Naive thymus-derived CD4-positive, alpha-beta T cell (primary cell): ENCODE measurements around the gene HYAL1. TPM values are rescaled to one million over a fixed set of nuclear protein-coding genes. Genes with fewer than 3 reads are reported as not detected.
"Not testable (repeated sequence)": the region's sequence is repeated elsewhere in the genome, so short reads cannot be mapped to it uniquely, and the experiment has no call there.

Experiments
- ATAC-seq: fragments of 150-1000 bp; cut with Tn5 transposase; 2 replicates; pipeline ENCODE4 v1.10.0; 2021; ENCODE audit warnings: mild to moderate bottlenecking, moderate library complexity
- CTCF ChIA-PET: fragments of 350-600 bp; sonication (Branson Sonifier 250); formaldehyde crosslinking; loops from one replicate; lab custom pipeline; 2021; ENCODE audit warnings: antibody characterized with exemption; lab: Charles Lee
- POLR2A ChIA-PET: fragments of 350-600 bp; sonication (Branson Sonifier 250); formaldehyde crosslinking; loops from one replicate; lab custom pipeline; 2021; ENCODE audit warnings: antibody characterized with exemption, inconsistent platforms; lab: Charles Lee
- DNase-seq, 9 donors: peaks; one replicate each; pipeline versions ENCODE4 v3.0.0 to v3.0.0-alpha.2; 2020 to 2022; ENCODE audit warnings: mixed read lengths in 1 of 9
- H3K27ac ChIP-seq: one replicate; pipeline ENCODE4 v1.7.0; 2013; ENCODE audit warnings: mild to moderate bottlenecking, low read depth, low read length, moderate library complexity
- H3K27me3 ChIP-seq, 2 donors: one replicate each; pipeline ENCODE4 v1.7.0; 2013; ENCODE audit warnings: low read length in 2 of 2, mild to moderate bottlenecking in 2 of 2, moderate library complexity in 2 of 2; ENCODE audit not compliant: control insufficient read depth in 2 of 2, insufficient read depth in 2 of 2
- H3K36me3 ChIP-seq, 3 experiments: 1 replicate in 2 of 3; 2 replicates in 1 of 3; pipeline ENCODE4 v1.7.0; 2013; ENCODE audit warnings: low read length in 3 of 3, mild to moderate bottlenecking in 3 of 3, moderate library complexity in 1 of 3; ENCODE audit not compliant: insufficient read depth in 3 of 3, control insufficient read depth in 2 of 3
- H3K4me1 ChIP-seq, 2 donors: one replicate each; pipeline ENCODE4 v1.7.0; 2013; ENCODE audit warnings: low read length in 2 of 2, mild to moderate bottlenecking in 2 of 2, moderate library complexity in 1 of 2; ENCODE audit not compliant: control insufficient read depth in 2 of 2, insufficient read depth in 2 of 2
- H3K4me3 ChIP-seq: 2 replicates; pipeline ENCODE4 v1.7.0; 2013; ENCODE audit warnings: mild to moderate bottlenecking, low read length
- H3K9me3 ChIP-seq, 3 experiments: 1 replicate in 2 of 3; 2 replicates in 1 of 3; pipeline ENCODE4 v1.7.0; 2013; ENCODE audit warnings: low read length in 3 of 3; ENCODE audit not compliant: control insufficient read depth in 2 of 3
- H3K27ac Mint-ChIP-seq, 9 donors: one replicate each; pipeline ENCODE4 v1.8.0; 2020 to 2022; ENCODE audit warnings: mixed read lengths in 9 of 9, mild to moderate bottlenecking in 8 of 9, moderate library complexity in 5 of 9, inconsistent platforms in 2 of 9
- H3K27me3 Mint-ChIP-seq, 5 donors: one replicate each; pipeline ENCODE4 v1.8.0; 2021 to 2022; ENCODE audit warnings: mixed read lengths in 5 of 5, mild to moderate bottlenecking in 1 of 5
- H3K36me3 Mint-ChIP-seq, 5 donors: one replicate each; pipeline ENCODE4 v1.8.0; 2020 to 2022; ENCODE audit warnings: mixed read lengths in 5 of 5, mild to moderate bottlenecking in 3 of 5, inconsistent platforms in 1 of 5
- H3K4me1 Mint-ChIP-seq, 7 donors: one replicate each; pipeline ENCODE4 v1.8.0; 2020 to 2022; ENCODE audit warnings: mixed read lengths in 7 of 7, mild to moderate bottlenecking in 3 of 7, inconsistent platforms in 1 of 7
- H3K4me3 Mint-ChIP-seq, 10 donors: one replicate each; pipeline ENCODE4 v1.8.0; 2020 to 2022; ENCODE audit warnings: mild to moderate bottlenecking in 10 of 10, mixed read lengths in 10 of 10, moderate library complexity in 6 of 10, inconsistent platforms in 2 of 10
- H3K9me3 Mint-ChIP-seq, 11 donors: one replicate each; pipeline ENCODE4 v1.8.0; 2020 to 2022; ENCODE audit warnings: mixed read lengths in 11 of 11, mild to moderate bottlenecking in 4 of 11, inconsistent platforms in 1 of 11, moderate library complexity in 1 of 11
- intact Hi-C, 2 donors: fragments of 100-400 bp; cut with micrococcal nuclease; formaldehyde crosslinking; loops; one replicate each; pipeline ENCODE4 v1.15.1; 2023
- polyA plus RNA-seq, 2 donors: library from polyadenylated mRNA; unstranded; fragments of 300-500 nt; fragmentation: Illumina TruSeq; gene quantifications; one replicate each; pipeline ENCODE4 v1.2.3, GENCODE V29; 2021
- total RNA-seq, 6 experiments: library from RNA in 5 of 6; stranded (reverse) in 5 of 6; gene quantifications; 1 replicate in 5 of 6; 2 replicates in 1 of 6; pipeline ENCODE4 v1.2.3 and lab custom pipeline; 2021 to 2026

The HYAL1 gene
- total and polyA plus RNA-seq, 7 experiments from 2014 or later: 0.12 to 0.51 (median 0.28) TPM; not detected in 1

GRCh38 chr3:50272911-50273688 lies 30.3 kb downstream of the HYAL1 start:
- peak overlapping the region in 5 of 9 donors; percentile 20 to 82 (median 72) for H3K27ac Mint-ChIP-seq

DNA sequence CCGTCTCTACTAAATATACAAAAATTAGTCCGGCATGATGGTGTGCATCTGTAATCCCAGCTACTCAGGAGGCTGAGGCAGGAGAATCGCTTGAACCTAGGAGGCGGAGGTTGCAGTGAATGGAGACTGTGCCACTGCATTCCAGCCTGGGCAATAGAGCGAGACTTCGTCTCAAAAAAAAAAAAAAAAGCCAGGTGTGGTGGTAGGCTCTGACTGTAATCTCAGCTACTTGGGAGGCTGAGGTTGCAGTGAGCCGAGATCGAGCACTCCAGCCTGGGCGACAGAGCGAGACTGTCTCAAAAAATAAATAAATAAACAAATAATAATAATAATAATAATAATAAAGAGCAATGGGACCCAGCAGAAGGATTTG lies 30.9 kb downstream of the HYAL1 start:
- POLR2A ChIA-PET: interaction anchor here (1.1 kb wide), 1 partner anchor 78 kb away, joined by 3 read pairs; no protein-coding TSS in a partner anchor
- H3K4me3 Mint-ChIP-seq: peak overlapping the region in 5 of 10 donors; percentile 69 to 88 (median 76)

More at GRCh38 chr3:50272911-50273688, 30.3 kb downstream of the HYAL1 start:
- H3K9me3 ChIP-seq: no peaks in the 10 kb centered on the region
- POLR2A ChIA-PET: interaction anchor here (1.1 kb wide), 1 partner anchor 79 kb away, joined by 3 read pairs; no protein-coding TSS in a partner anchor
- Mint-ChIP-seq H3K36me3 (no peaks in the 10 kb centered on the region), H3K4me1 (peaks cover 21 to 31% (median 26%) of the 10 kb centered on the region in 7 donors), H3K4me3 (peak overlapping the region; percentile 59 to 88 (median 76)), H3K9me3 (peaks cover 0 to 2% (median 0%) of the 10 kb centered on the region in 11 donors), H3K27me3 (peaks cover 21 to 50% (median 29%) of the 10 kb centered on the region in 5 donors)
- ATAC-seq (peak; percentile 92), DNase-seq (peak; percentile 65 to 95 (median 80))
- H3K27me3 ChIP-seq: peaks cover 15 to 23% of the 10 kb centered on the region in 2 donors
- CTCF ChIA-PET: interaction anchor here (0.8 to 5.1 kb wide), 6 partner anchors 26 to 80 kb away, joined by 3 to 47 read pairs (median 11); partner anchors contain the start of gene GNAT1
- no peak overlapping the region for H3K27ac ChIP-seq
- peaks cover 10 to 22% of the 10 kb centered on the region in 2 donors for H3K4me1 ChIP-seq
- H3K36me3 ChIP-seq: no peaks in the 10 kb centered on the region
- intact Hi-C loops: loop anchor here (1.0 to 2.0 kb wide), 9 partner anchors 13 to 152 kb away; partner anchors contain the start of genes GNAI2 (in 1 of the 2), HYAL3 (in 1 of the 2), IFRD2 (in 1 of the 2) and NAA80 (in 1 of the 2)
- H3K4me3 ChIP-seq: peak overlapping the region; percentile 48

GRCh38 chr3:50271314-50271936 lies 31.9 kb downstream of the HYAL1 start:
- Histone ChIP-seq H3K27me3 (peaks cover 10 to 20% of the 10 kb centered on the region in 2 donors), H3K4me1 (peaks cover 10 to 22% of the 10 kb centered on the region in 2 donors), H3K27ac (no peak overlapping the region), H3K36me3 (no peaks in the 10 kb centered on the region), H3K9me3 (no peaks in the 10 kb centered on the region), H3K4me3 (no peak overlapping the region)
- Mint-ChIP-seq H3K4me3 (peak overlapping the region in 2 of 10 donors; percentile 6 to 45), H3K36me3 (no peaks in the 10 kb centered on the region), H3K27ac (peak overlapping the region in 1 of 9 donors; percentile 37), H3K27me3 (peaks cover 21 to 54% (median 26%) of the 10 kb centered on the region in 5 donors), H3K9me3 (peaks cover 0 to 2% (median 0%) of the 10 kb centered on the region in 11 donors), H3K4me1 (peaks cover 21 to 31% (median 26%) of the 10 kb centered on the region in 7 donors)
- ChIA-PET CTCF (interaction anchor here (0.6 to 5.1 kb wide), 7 partner anchors 17 to 151 kb away, joined by 3 to 47 read pairs (median 5); partner anchors contain the start of gene GNAT1), POLR2A (no interaction called here)
- DNase-seq (no peak), ATAC-seq (no peak)
- intact Hi-C loops: no loop called here

More for the DNA sequence above, 30.9 kb downstream of the HYAL1 start:
- H3K4me1 ChIP-seq: peaks cover 10 to 22% of the 10 kb centered on the region in 2 donors
- intact Hi-C loops: loop anchor here in 1 of 2 donors (2.0 kb wide), 1 partner anchor 36 kb away; the partner anchor contains the start of gene GNAI2
- H3K36me3 ChIP-seq, H3K9me3 Mint-ChIP-seq, ATAC-seq, H3K27ac ChIP-seq, DNase-seq, H3K36me3 Mint-ChIP-seq, H3K9me3 ChIP-seq, H3K4me3 ChIP-seq: not testable (repeated sequence)
- peaks cover 15 to 23% of the 10 kb centered on the region in 2 donors for H3K27me3 ChIP-seq
- Mint-ChIP-seq H3K27ac (peak overlapping the region in 1 of 9 donors; percentile 82), H3K4me1 (peaks cover 21 to 31% (median 26%) of the 10 kb centered on the region in 7 donors), H3K27me3 (peaks cover 21 to 50% (median 29%) of the 10 kb centered on the region in 5 donors)
- CTCF ChIA-PET: interaction anchor here (0.8 to 5.1 kb wide), 7 partner anchors 26 to 152 kb away, joined by 3 to 47 read pairs (median 4); partner anchors contain the start of gene GNAT1

DNA sequence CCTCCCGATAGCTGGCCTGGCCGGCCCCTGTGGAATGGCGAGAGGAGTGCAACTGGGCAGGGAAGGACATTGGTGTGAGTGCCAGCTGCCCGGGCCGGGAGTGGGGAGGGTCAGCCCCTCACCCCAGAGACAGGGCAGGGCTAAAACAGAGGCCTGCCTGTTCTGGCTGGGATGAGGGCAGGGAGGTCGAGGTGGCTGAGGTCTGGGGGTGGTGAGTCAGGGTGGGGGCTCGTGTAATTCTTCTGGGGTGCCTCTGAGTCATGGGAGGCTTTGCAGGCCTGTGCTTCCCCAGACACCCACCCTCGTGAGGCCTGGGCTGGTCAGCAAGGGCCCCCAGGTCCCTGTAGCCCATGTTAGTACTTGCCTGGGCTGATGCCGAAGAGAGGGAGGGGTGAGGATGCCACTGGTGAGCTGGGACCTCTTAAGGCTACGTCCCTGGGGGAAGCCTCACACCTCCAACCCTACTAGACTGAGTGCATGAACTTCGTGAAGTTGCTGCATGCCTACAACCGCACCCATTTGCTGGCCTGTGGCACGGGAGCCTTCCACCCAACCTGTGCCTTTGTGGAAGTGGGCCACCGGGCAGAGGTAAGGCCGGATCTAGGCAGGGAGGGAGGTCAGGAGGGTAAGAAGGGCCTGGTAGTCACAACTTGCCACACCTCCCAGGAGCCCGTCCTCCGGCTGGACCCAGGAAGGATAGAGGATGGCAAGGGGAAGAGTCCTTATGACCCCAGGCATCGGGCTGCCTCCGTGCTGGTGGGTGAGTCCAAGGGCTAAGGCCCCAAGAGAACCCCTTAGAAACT lies 32.8 kb downstream of the HYAL1 start:
- H3K27ac Mint-ChIP-seq: peak overlapping the region in 1 of 9 donors; percentile 46
- CTCF ChIA-PET: interaction anchor here (0.7 to 5.1 kb wide), 4 partner anchors 16 to 141 kb away, joined by 3 to 47 read pairs (median 9); partner anchors contain the start of gene GNAT1
- no peak overlapping the region for H3K4me3 Mint-ChIP-seq
- peaks cover 16 to 54% (median 19%) of the 10 kb centered on the region in 5 donors for H3K27me3 Mint-ChIP-seq
- H3K4me1 Mint-ChIP-seq: peaks cover 14 to 29% (median 20%) of the 10 kb centered on the region in 7 donors
- Histone ChIP-seq H3K36me3 (no peaks in the 10 kb centered on the region), H3K4me3 (no peak overlapping the region), H3K4me1 (peaks cover 10 to 22% of the 10 kb centered on the region in 2 donors), H3K27ac (no peak overlapping the region), H3K9me3 (no peaks in the 10 kb centered on the region), H3K27me3 (peaks cover 10 to 16% of the 10 kb centered on the region in 2 donors)
- DNase-seq: no peak
- no peak for ATAC-seq
- peaks cover 0 to 2% (median 0%) of the 10 kb centered on the region in 11 donors for H3K9me3 Mint-ChIP-seq
- POLR2A ChIA-PET: interaction anchor here (0.7 kb wide), 1 partner anchor 54 kb away, joined by 3 read pairs; no protein-coding TSS in a partner anchor
- intact Hi-C loops: no loop called here
- H3K36me3 Mint-ChIP-seq: no peaks in the 10 kb centered on the region

- intact Hi-C loops: no loop called here
- Histone ChIP-seq H3K27me3 (peaks cover 10 to 15% of the 10 kb centered on the region in 2 donors), H3K36me3 (no peaks in the 10 kb centered on the region), H3K27ac (no peak overlapping the region), H3K4me1 (peaks cover 10 to 17% of the 10 kb centered on the region in 2 donors), H3K9me3 (no peaks in the 10 kb centered on the region), H3K4me3 (no peak overlapping the region)
- ChIA-PET POLR2A (interaction anchor here (0.7 to 0.9 kb wide), 2 partner anchors 20 to 55 kb away, joined by 3 read pairs; no protein-coding TSS in a partner anchor), CTCF (interaction anchor here (0.7 kb wide), 1 partner anchor 141 kb away, joined by 3 read pairs; no protein-coding TSS in a partner anchor)
- H3K36me3 Mint-ChIP-seq: no peaks in the 10 kb centered on the region
- H3K4me3 Mint-ChIP-seq: no peak overlapping the region
- H3K27me3 Mint-ChIP-seq: peaks cover 13 to 49% (median 15%) of the 10 kb centered on the region in 5 donors
- no peak for ATAC-seq
- H3K27ac Mint-ChIP-seq: peak overlapping the region in 1 of 9 donors; percentile 17
- peaks cover 13 to 23% (median 15%) of the 10 kb centered on the region in 7 donors for H3K4me1 Mint-ChIP-seq
- DNase-seq: no peak
- peaks cover 0 to 2% (median 0%) of the 10 kb centered on the region in 11 donors for H3K9me3 Mint-ChIP-seq
Measured at GRCh38 chr3:50269977-50270413, 33.4 kb downstream of the HYAL1 start.
